K562 (cell line): ENCODE results near the gene SBF1. TPM values are rescaled to one million over a fixed set of nuclear protein-coding genes. Genes with fewer than 3 reads are reported as not detected.

Experiments
- ATAC-seq: fragments of 200-7000 bp; cut with Tn5 transposase; 3 replicates; pipeline ENCODE4 v1.9.1; 2020; ENCODE audit warnings: moderate library complexity
- BruUV-seq: library from RNA; stranded (reverse); fragments of 400-500 nt; replicated peaks from 2 replicates; lab custom pipeline; 2021; lab: Mats Ljungman, UMichigan
- CTCF ChIA-PET: fragments of 300-600 bp; formaldehyde crosslinking; extraction: SDS; loops from one replicate; lab custom pipeline; 2021; ENCODE audit warnings: low intra/inter-chr PET ratio; lab: Yijun Ruan, JAX
- POLR2A ChIA-PET: fragments of 300-600, 350-650 bp; sonication (Branson Sonifier 250); formaldehyde crosslinking; extraction: SDS; loops from one replicate; lab custom pipeline; 2021; ENCODE audit warnings: antibody characterized with exemption, inconsistent platforms; lab: Yijun Ruan, JAX
- DNase-seq, 4 experiments: peaks; one replicate each; pipeline versions ENCODE4 v3.0.0 to v3.0.0-alpha.2; 2011 to 2018; ENCODE audit warnings: low spot score in 3 of 4, mixed read lengths in 3 of 4; ENCODE audit errors: extremely low read depth in 1 of 4
- FAIRE-seq: peaks from 2 replicates; lab custom pipeline; 2011; peaks lifted over from hg19 to GRCh38; lab: Jason Lieb, UNC
- H2AFZ ChIP-seq: 2 replicates; pipeline ENCODE4 v1.6.0; 2011; ENCODE audit warnings: low read depth, low read length, control low read depth, inconsistent platforms
- H3K27ac ChIP-seq: fragments of 200-600 bp; 3 replicates; pipeline ENCODE4 v1.8.0; 2011; ENCODE audit warnings: low read depth, mild to moderate bottlenecking, control low read depth, inconsistent platforms, low read length, moderate library complexity, mixed read lengths; ENCODE audit errors: extremely low read depth
- H3K27me3 ChIP-seq, 2 experiments: fragments of 300-600 bp in 1 of 2; 2 replicates in 1 of 2; 3 replicates in 1 of 2; pipeline versions ENCODE4 v1.6.0 to v1.8.0; 2011; ENCODE audit warnings: inconsistent platforms in 2 of 2, low read length in 2 of 2, mild to moderate bottlenecking in 1 of 2, mixed read lengths in 1 of 2, moderate library complexity in 1 of 2; ENCODE audit not compliant: control insufficient read depth in 2 of 2, insufficient read depth in 2 of 2
- H3K36me3 ChIP-seq: fragments of 300-600 bp; 3 replicates; pipeline ENCODE4 v1.8.0; 2011; ENCODE audit warnings: mild to moderate bottlenecking, low read length, inconsistent platforms; ENCODE audit not compliant: control insufficient read depth, insufficient read depth
- H3K4me1 ChIP-seq, 2 experiments: fragments of 200-600 bp in 1 of 2; replicated peaks in 1 of 2; 2 replicates in 1 of 2; 3 replicates in 1 of 2; pipeline versions ENCODE4 v1.5.1 to v1.8.0; 2011; ENCODE audit warnings: inconsistent platforms in 2 of 2, low read length in 2 of 2, mild to moderate bottlenecking in 1 of 2, mixed read lengths in 1 of 2, moderate library complexity in 1 of 2; ENCODE audit not compliant: control insufficient read depth in 2 of 2, insufficient read depth in 2 of 2
- H3K4me2 ChIP-seq: 2 replicates; pipeline ENCODE4 v1.6.1; 2011; ENCODE audit warnings: low read length, control low read depth, inconsistent platforms, mixed read lengths; ENCODE audit not compliant: insufficient read depth
- H3K4me3 ChIP-seq: fragments of 200-600 bp; sonication (generic), shearing (Covaris generic); 2 replicates; pipeline ENCODE4 v1.5.1; 2016; ENCODE audit warnings: control low read depth, inconsistent platforms
- H3K79me2 ChIP-seq: fragments of 200-600 bp; 3 replicates; pipeline ENCODE4 v1.8.0; 2011; ENCODE audit warnings: low read length, inconsistent platforms; ENCODE audit not compliant: control insufficient read depth, insufficient read depth
- H3K9ac ChIP-seq, 2 experiments: 2 replicates each; pipeline versions ENCODE4 v1.6.0 to v1.6.1; 2011; ENCODE audit warnings: low read depth in 2 of 2, low read length in 2 of 2, control low read depth in 1 of 2, inconsistent platforms in 1 of 2, mild to moderate bottlenecking in 1 of 2, mixed read lengths in 1 of 2; ENCODE audit not compliant: insufficient read depth in 1 of 2
- H3K9me1 ChIP-seq: one replicate; pipeline ENCODE4 v1.6.0; 2011; ENCODE audit warnings: inconsistent platforms, mild to moderate bottlenecking, low read length, moderate library complexity; ENCODE audit not compliant: control insufficient read depth, insufficient read depth
- H3K9me3 ChIP-seq: replicated peaks from 2 replicates; pipeline ENCODE4 v1.5.1; 2011; ENCODE audit warnings: low read depth, low read length, inconsistent platforms; ENCODE audit not compliant: control insufficient read depth, insufficient read depth
- H4K20me1 ChIP-seq: replicated peaks from 2 replicates; pipeline ENCODE4 v1.6.1; 2011; ENCODE audit warnings: low read length, inconsistent platforms, mixed read lengths; ENCODE audit not compliant: control insufficient read depth, insufficient read depth
- ARID1B ChIP-seq: fragments of 450-650 bp; IDR thresholded peaks from 2 replicates; pipeline ENCODE4 v1.6.1; 2016; ENCODE audit warnings: antibody characterized with exemption, mild to moderate bottlenecking, inconsistent platforms
- EGR1 ChIP-seq: fragments of 450-650 bp; conservative IDR thresholded peaks from 2 replicates; pipeline ENCODE4 v1.6.1; 2017; ENCODE audit warnings: mild to moderate bottlenecking
- NBN ChIP-seq: fragments of 450-650 bp; IDR thresholded peaks from 2 replicates; pipeline ENCODE4 v1.6.1; 2016; ENCODE audit warnings: low read depth, mild to moderate bottlenecking
- POLR2G ChIP-seq: fragments of 200-400 bp; formaldehyde crosslinking; IDR thresholded peaks from 2 replicates; pipeline ENCODE4 v1.6.1; 2017; ENCODE audit warnings: low read depth, mild to moderate bottlenecking, antibody characterized with exemption, low read length, moderate library complexity
- RBFOX2 ChIP-seq: fragments of 200-400 bp; formaldehyde crosslinking; IDR thresholded peaks from 2 replicates; pipeline ENCODE4 v1.6.1; 2017; ENCODE audit warnings: low read depth, mild to moderate bottlenecking, low read length, moderate library complexity
- SMARCC2 ChIP-seq: fragments of 450-650 bp; IDR thresholded peaks from 2 replicates; pipeline ENCODE4 v1.6.1; 2017; ENCODE audit warnings: antibody characterized with exemption, moderate library complexity, mild to moderate bottlenecking, low read depth
- ZBTB12 ChIP-seq: fragments of 250-450 bp; sonication (Bioruptor Pico); IDR thresholded peaks from 2 replicates; pipeline ENCODE4 v1.4.0; 2020
- WGBS: fragments of 100-300 bp; shearing (Covaris generic); methylation state at CpG from one replicate; pipeline ENCODE4 v1.1.6; 2016; ENCODE audit warnings: low coverage, mixed read lengths; ENCODE audit not compliant: insufficient coverage; ENCODE audit errors: missing lambda C conversion rate; 5-methylcytosine and 5-hydroxymethylcytosine counted together
- in situ Hi-C: fragments of 300-500 bp; cut with MboI; formaldehyde crosslinking; loops from 4 replicates; pipeline ENCODE4 v1.15.0; 2018; ENCODE audit warnings: inconsistent platforms, mixed read lengths
- intact Hi-C: fragments of 100-400 bp; cut with micrococcal nuclease; formaldehyde crosslinking; loops from 2 replicates; pipeline ENCODE4 v1.14.2; 2022
- polyA plus RNA-seq, 8 experiments: library from polyadenylated mRNA; depleted of rRNA in 4 of 8; stranded (reverse) in 5 of 8; unstranded in 3 of 8; fragments of >200 nt; fragmentation: Nextera tagmentation in 2 of 8; fragmentation: Illumina TruSeq in 1 of 8; extraction: Ambion mirVana in 2 of 8; extraction: Trizol in 1 of 8; gene quantifications; 2 replicates each; pipeline versions ENCODE4 v1.2.1 to v1.2.3, GENCODE V29; 2011 to 2014; ENCODE audit warnings: inconsistent platforms in 1 of 8, missing spikeins in 1 of 8
- total RNA-seq, 7 experiments: library from RNA; depleted of rRNA in 6 of 7; stranded (reverse); fragments of >200 nt in 6 of 7; fragmentation: Illumina TruSeq in 2 of 7; extraction: Trizol in 2 of 7; gene quantifications; 2 replicates each; pipeline versions ENCODE4 v1.2.1 to v1.2.3, GENCODE V29; 2011 to 2021; ENCODE audit warnings: low replicate concordance in 1 of 7

The SBF1 gene
- total and polyA plus RNA-seq, 9 of the 15 experiments (the other 6 are each of a cell fraction or from before 2014, with no cell fraction given): 0.44 to 50.4 (median 11.4) TPM

- intact Hi-C loops (no loop called here), in situ Hi-C loops (no loop called here)
- DNase-seq: no peak
- H2AFZ ChIP-seq: no peak overlapping the region
- ChIA-PET CTCF (no interaction called here), POLR2A (interaction anchor here (0.7 to 1.4 kb wide), 6 partner anchors 10 to 123 kb away, joined by 3 to 6 read pairs (median 4); partner anchors contain the start of gene SCO2)
- H3K4me1 ChIP-seq: peaks cover 4 to 64% of the 10 kb centered on the region in 2 experiments; a peak in 3 of 5 replicates
- no peaks in the 10 kb centered on the region for H3K79me2 ChIP-seq
- 63% methylated on average over 5 of the region's 8 CpGs for WGBS
- no peaks in the 10 kb centered on the region for H3K27me3 ChIP-seq
- no peak overlapping the region for H3K27ac ChIP-seq
- H3K4me2 ChIP-seq: no peak overlapping the region
- no peaks in the 10 kb centered on the region for H3K9me3 ChIP-seq
- no peak for FAIRE-seq
- H3K9ac ChIP-seq: 0 out of 4 replicates have a peak overlapping the region, but pooled peaks of 1 of the 2 experiments have one; percentile 52
- no peaks in the 10 kb centered on the region for H4K20me1 ChIP-seq
- TF ChIP-seq ZBTB12 (CRISPR knock-in tag) (no peak), ARID1B (no peak), POLR2G (peak; percentile 6; the same call in 1 of the 2 replicates), RBFOX2 (0 out of 2 replicates have a peak, but pooled peaks have one; percentile 1), EGR1 (no peak), SMARCC2 (no peak), NBN (no peak)
- H3K9me1 ChIP-seq: no peaks in the 10 kb centered on the region
- BruUV-seq: no TSS peak
- ATAC-seq: no peak
- H3K4me3 ChIP-seq: no peak overlapping the region
- no peaks in the 10 kb centered on the region for H3K36me3 ChIP-seq
Observed at GRCh38 chr22:50483556-50483955, 8.7 kb upstream of the SBF1 start.
